ENCODE data around the gene ANK2. TPM values are rescaled to one million over a fixed set of nuclear protein-coding genes. Genes with fewer than 3 reads are reported as not detected.

The ANK2 gene
- total RNA-seq, 2 donors from 2014 or later, result 70.0 to 124 TPM

DNA sequence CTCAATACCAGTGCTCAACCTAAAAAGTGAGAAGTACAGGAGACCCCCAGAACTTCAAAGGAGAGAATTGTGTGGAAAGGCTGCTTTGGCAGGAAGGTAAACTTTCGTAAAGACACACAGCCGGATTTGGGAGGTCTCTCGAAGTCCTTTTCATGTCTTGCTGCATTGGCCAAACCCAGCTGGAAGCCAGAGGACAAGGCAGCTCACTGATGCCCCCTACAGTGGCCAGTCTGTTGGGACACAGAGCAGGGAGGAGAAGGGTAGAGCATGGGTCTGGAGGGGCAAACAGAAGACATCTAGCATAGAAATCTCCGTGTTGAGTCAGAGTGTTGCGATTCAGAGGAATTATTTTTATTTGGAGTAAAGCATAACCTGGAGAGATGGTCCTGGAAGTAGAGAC lies 198.9 kb downstream of the ANK2 start:
- H3K9me3 ChIP-seq (ENCODE audit: control insufficient read depth, low read length), result peaks cover 6% of the 10 kb centered on the region
- Mint-ChIP-seq H3K27me3 (ENCODE audit: insufficient read depth) (no peaks in the 10 kb centered on the region), H3K4me1 (peaks cover 5% of the 10 kb centered on the region), H3K27ac (peak overlapping the region; percentile 26), H3K36me3 (ENCODE audit: low read depth) (peaks cover 46% of the 10 kb centered on the region), H3K4me3 (no peak overlapping the region), H3K9me3 (peaks cover 9% of the 10 kb centered on the region)
- H3K4me1 ChIP-seq (ENCODE audit: control insufficient read depth, insufficient read depth, low read length), result no peaks in the 10 kb centered on the region
- 81 to 87% methylated on average over 5 of the region's 5 CpGs for WGBS, 2 experiments (ENCODE audit: insufficient coverage in 1 of 2, insufficient read length in 1 of 2)
- H3K36me3 ChIP-seq (ENCODE audit: control insufficient read depth, insufficient read depth, low read length), result peaks cover 46% of the 10 kb centered on the region
- H3K9ac ChIP-seq (ENCODE audit: extremely low read depth, low read length, poor library complexity, severe bottlenecking), result no peak overlapping the region
- H3K4me3 ChIP-seq (ENCODE audit: low read length), result no peak overlapping the region
- no peak overlapping the region for H3K27ac ChIP-seq (ENCODE audit: low read depth, low read length)
- DNase-seq, result peak; percentile 93
- H3K27me3 ChIP-seq (ENCODE audit: control insufficient read depth, insufficient read depth, low read length, poor library complexity, severe bottlenecking), result no peaks in the 10 kb centered on the region
- TF ChIP-seq, protein P1, sequence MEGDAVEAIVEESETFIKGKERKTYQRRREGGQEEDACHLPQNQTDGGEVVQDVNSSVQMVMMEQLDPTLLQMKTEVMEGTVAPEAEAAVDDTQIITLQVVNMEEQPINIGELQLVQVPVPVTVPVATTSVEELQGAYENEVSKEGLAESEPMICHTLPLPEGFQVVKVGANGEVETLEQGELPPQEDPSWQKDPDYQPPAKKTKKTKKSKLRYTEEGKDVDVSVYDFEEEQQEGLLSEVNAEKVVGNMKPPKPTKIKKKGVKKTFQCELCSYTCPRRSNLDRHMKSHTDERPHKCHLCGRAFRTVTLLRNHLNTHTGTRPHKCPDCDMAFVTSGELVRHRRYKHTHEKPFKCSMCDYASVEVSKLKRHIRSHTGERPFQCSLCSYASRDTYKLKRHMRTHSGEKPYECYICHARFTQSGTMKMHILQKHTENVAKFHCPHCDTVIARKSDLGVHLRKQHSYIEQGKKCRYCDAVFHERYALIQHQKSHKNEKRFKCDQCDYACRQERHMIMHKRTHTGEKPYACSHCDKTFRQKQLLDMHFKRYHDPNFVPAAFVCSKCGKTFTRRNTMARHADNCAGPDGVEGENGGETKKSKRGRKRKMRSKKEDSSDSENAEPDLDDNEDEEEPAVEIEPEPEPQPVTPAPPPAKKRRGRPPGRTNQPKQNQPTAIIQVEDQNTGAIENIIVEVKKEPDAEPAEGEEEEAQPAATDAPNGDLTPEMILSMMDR (conservative IDR thresholded peaks at IDR 0.05), result peak; percentile 84

- TF ChIP-seq, protein P1 (conservative IDR thresholded peaks at IDR 0.05), result no peak
- no peak for DNase-seq
- Histone ChIP-seq H3K36me3 (ENCODE audit: control insufficient read depth, insufficient read depth, low read length) (peaks cover 70% of the 10 kb centered on the region), H3K4me3 (ENCODE audit: low read length) (no peak overlapping the region), H3K27me3 (ENCODE audit: control insufficient read depth, insufficient read depth, low read length, poor library complexity, severe bottlenecking) (no peaks in the 10 kb centered on the region), H3K27ac (ENCODE audit: low read depth, low read length) (no peak overlapping the region), H3K4me1 (ENCODE audit: control insufficient read depth, insufficient read depth, low read length) (no peaks in the 10 kb centered on the region), H3K9ac (ENCODE audit: extremely low read depth, low read length, poor library complexity, severe bottlenecking) (no peak overlapping the region), H3K9me3 (ENCODE audit: control insufficient read depth, low read length) (no peaks in the 10 kb centered on the region)
- no peaks in the 10 kb centered on the region for H3K4me1 Mint-ChIP-seq
- H3K9me3 Mint-ChIP-seq, result no peaks in the 10 kb centered on the region
- no peak overlapping the region for H3K4me3 Mint-ChIP-seq
- H3K36me3 Mint-ChIP-seq (ENCODE audit: low read depth), result peaks cover 33% of the 10 kb centered on the region
- no peak overlapping the region for H3K27ac Mint-ChIP-seq
- 97 to 100% methylated on average over 5 to 6 of the region's 6 CpGs for WGBS, 2 experiments (ENCODE audit: insufficient coverage in 1 of 2, insufficient read length in 1 of 2)
- no peaks in the 10 kb centered on the region for H3K27me3 Mint-ChIP-seq (ENCODE audit: insufficient read depth)
Observed at GRCh38 chr4:113255628-113256027, 206.2 kb downstream of the ANK2 start.

DNA sequence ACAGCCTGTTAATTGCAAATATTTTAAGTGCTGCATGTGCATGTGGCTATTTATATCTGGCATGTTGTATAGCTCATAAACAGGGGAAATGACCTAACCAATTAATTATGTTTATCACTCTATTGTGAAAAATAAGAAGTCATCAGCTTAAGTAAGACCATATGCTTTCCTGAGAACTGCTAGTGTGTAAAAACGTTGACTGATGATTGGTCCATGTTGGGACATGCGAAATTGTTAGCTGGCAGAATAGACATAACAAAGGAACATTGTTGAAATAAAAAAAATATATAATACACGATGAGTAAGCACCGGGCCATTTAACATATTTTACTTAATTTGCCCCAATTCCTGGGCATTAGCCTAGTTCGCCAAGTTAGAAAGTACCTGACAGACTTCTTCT lies 207.5 kb downstream of the ANK2 start:
- Mint-ChIP-seq H3K4me1 (no peaks in the 10 kb centered on the region), H3K27ac (no peak overlapping the region), H3K4me3 (no peak overlapping the region), H3K27me3 (ENCODE audit: insufficient read depth) (no peaks in the 10 kb centered on the region), H3K36me3 (ENCODE audit: low read depth) (peaks cover 35% of the 10 kb centered on the region), H3K9me3 (no peaks in the 10 kb centered on the region)
- 95% methylated on average over 4 to 5 of the region's 5 CpGs for WGBS, 2 experiments (ENCODE audit: insufficient coverage in 1 of 2, insufficient read length in 1 of 2)
- Histone ChIP-seq H3K36me3 (ENCODE audit: control insufficient read depth, insufficient read depth, low read length) (peaks cover 70% of the 10 kb centered on the region), H3K4me1 (ENCODE audit: control insufficient read depth, insufficient read depth, low read length) (no peaks in the 10 kb centered on the region), H3K9me3 (ENCODE audit: control insufficient read depth, low read length) (no peaks in the 10 kb centered on the region), H3K27me3 (ENCODE audit: control insufficient read depth, insufficient read depth, low read length, poor library complexity, severe bottlenecking) (no peaks in the 10 kb centered on the region), H3K27ac (ENCODE audit: low read depth, low read length) (no peak overlapping the region), H3K4me3 (ENCODE audit: low read length) (no peak overlapping the region), H3K9ac (ENCODE audit: extremely low read depth, low read length, poor library complexity, severe bottlenecking) (no peak overlapping the region)
- TF ChIP-seq, protein P1 (conservative IDR thresholded peaks at IDR 0.05), result no peak
- no peak for DNase-seq

All from endodermal cell (in vitro differentiated cells).